GM23248 (cell line): ENCODE measurements around the gene ARHGDIG. TPM values are rescaled to one million over a fixed set of nuclear protein-coding genes. Genes with fewer than 3 reads are reported as not detected.

Experiments used
- DNase-seq: peaks from one replicate; pipeline ENCODE4 v3.0.0-alpha.2; 2015
- H2AFZ ChIP-seq: fragments of 200-600 bp; sonication (generic); 2 replicates; pipeline ENCODE4 v1.6.1; 2016; ENCODE audit warnings: antibody characterized with exemption
- H3F3A ChIP-seq: fragments of 200-600 bp; sonication (generic); 2 replicates; pipeline ENCODE4 v1.6.1; 2016; ENCODE audit warnings: mild to moderate bottlenecking, antibody characterized with exemption, mixed run types; ENCODE audit not compliant: insufficient read depth
- H3K27ac ChIP-seq: fragments of 200-600 bp; sonication (generic); 2 replicates; pipeline ENCODE4 v1.5.1; 2016; ENCODE audit warnings: mild to moderate bottlenecking
- H3K27me3 ChIP-seq: fragments of 200-600 bp; sonication (generic); replicated peaks from 2 replicates; pipeline ENCODE4 v1.6.1; 2016; ENCODE audit warnings: mild to moderate bottlenecking; ENCODE audit not compliant: insufficient read depth
- H3K36me3 ChIP-seq: fragments of 200-600 bp; sonication (generic); 2 replicates; pipeline ENCODE4 v1.6.1; 2016; ENCODE audit warnings: low read depth, mild to moderate bottlenecking
- H3K4me1 ChIP-seq: fragments of 200-600 bp; sonication (generic); 2 replicates; pipeline ENCODE4 v1.6.1; 2016; ENCODE audit warnings: mild to moderate bottlenecking; ENCODE audit not compliant: insufficient read depth
- H3K4me2 ChIP-seq: fragments of 200-600 bp; sonication (generic); one replicate; pipeline ENCODE4 v1.6.1; 2016; ENCODE audit warnings: mild to moderate bottlenecking; ENCODE audit not compliant: unreplicated experiment
- H3K4me3 ChIP-seq: fragments of 200-600 bp; sonication (generic); 2 replicates; pipeline ENCODE4 v1.5.1; 2016; ENCODE audit warnings: mild to moderate bottlenecking
- H3K79me2 ChIP-seq: fragments of 200-600 bp; sonication (generic); 2 replicates; pipeline ENCODE4 v1.6.1; 2016; ENCODE audit warnings: mild to moderate bottlenecking; ENCODE audit not compliant: insufficient read depth
- H3K9ac ChIP-seq: fragments of 200-600 bp; sonication (generic); 2 replicates; pipeline ENCODE4 v1.6.1; 2016; ENCODE audit warnings: mild to moderate bottlenecking
- H3K9me2 ChIP-seq: fragments of 200-600 bp; sonication (generic); 2 replicates; pipeline ENCODE4 v1.6.1; 2016; ENCODE audit warnings: mixed run types, mild to moderate bottlenecking, moderate library complexity; ENCODE audit not compliant: insufficient read depth
- H3K9me3 ChIP-seq: fragments of 200-600 bp; sonication (generic); one replicate; pipeline ENCODE4 v1.6.1; 2017; ENCODE audit warnings: low read depth
- H4K20me1 ChIP-seq: fragments of 200-600 bp; sonication (generic); 2 replicates; pipeline ENCODE4 v1.6.0; 2016; ENCODE audit not compliant: insufficient read depth
- EZH2 ChIP-seq: fragments of 200-600 bp; sonication (generic); IDR thresholded peaks from 2 replicates; pipeline ENCODE4 v1.6.1; 2018; ENCODE audit warnings: antibody characterized with exemption, mild to moderate bottlenecking; ENCODE audit not compliant: insufficient read depth, poor library complexity, severe bottlenecking
- EZH2phosphoT487 ChIP-seq: fragments of 200-600 bp; sonication (generic); IDR thresholded peaks from 2 replicates; pipeline ENCODE4 v1.6.1; 2018; ENCODE audit warnings: antibody characterized with exemption, moderate library complexity, mild to moderate bottlenecking, low read depth; ENCODE audit not compliant: insufficient read depth
- WGBS, 2 experiments: methylation state at CpG; one replicate each; pipeline ENCODE4 v1.1.6; 2015 to 2017; ENCODE audit warnings: low lambda C conversion rate in 2 of 2, low coverage in 1 of 2; ENCODE audit errors: missing lambda C conversion rate in 2 of 2; 5-methylcytosine and 5-hydroxymethylcytosine counted together
- in situ Hi-C: fragments of 300-500 bp; cut with MboI; formaldehyde crosslinking; loops from 2 replicates; pipeline ENCODE4 v1.15.0; 2020
- polyA plus RNA-seq: library from polyadenylated mRNA; unstranded; fragments of >200 nt; fragmentation: Nextera tagmentation; extraction: Ambion mirVana; gene quantifications from 2 replicates; pipeline ENCODE4 v1.2.1, GENCODE V29; 2016
- total RNA-seq: library from RNA; depleted of rRNA; stranded (reverse); fragments of >200 nt; shearing (Covaris generic); gene quantifications from 2 replicates; pipeline ENCODE4 v1.2.3, GENCODE V29; 2014

The ARHGDIG gene
- total and polyA plus RNA-seq, 2 experiments from 2014 or later: 0.40 to 0.65 TPM

- no peak overlapping the region for H2AFZ ChIP-seq
- no peaks in the 10 kb centered on the region for H3K36me3 ChIP-seq
- H3K79me2 ChIP-seq: peaks cover 88% of the 10 kb centered on the region
- 81 to 85% methylated on average over 8 of the region's 8 CpGs for WGBS, 2 experiments
- H3K9ac ChIP-seq: no peak overlapping the region
- in situ Hi-C loops: no loop called here
- no peaks in the 10 kb centered on the region for H4K20me1 ChIP-seq
- H3F3A ChIP-seq: peaks cover 13% of the 10 kb centered on the region
- no peaks in the 10 kb centered on the region for H3K9me2 ChIP-seq
- DNase-seq: no peak
- H3K9me3 ChIP-seq: no peaks in the 10 kb centered on the region
- peaks cover 4% of the 10 kb centered on the region; the same call in 1 of the 2 replicates for H3K4me1 ChIP-seq
- no peak overlapping the region for H3K4me2 ChIP-seq
- H3K4me3 ChIP-seq: no peak overlapping the region
- H3K27ac ChIP-seq: no peak overlapping the region
- no peaks in the 10 kb centered on the region for H3K27me3 ChIP-seq
- no peak for TF ChIP-seq EZH2phosphoT487
- TF ChIP-seq EZH2: no peak
Observed at GRCh38 chr16:240559-240958, 39.8 kb upstream of the ARHGDIG start.

- Histone ChIP-seq H3K27me3 (no peaks in the 10 kb centered on the region), H4K20me1 (no peaks in the 10 kb centered on the region), H3K9me3 (no peaks in the 10 kb centered on the region), H3K4me2 (no peak overlapping the region), H3K79me2 (peaks cover 88% of the 10 kb centered on the region), H3K4me3 (no peak overlapping the region), H3K9me2 (no peaks in the 10 kb centered on the region), H3K27ac (no peak overlapping the region), H3K36me3 (no peaks in the 10 kb centered on the region), H3F3A (peaks cover 11% of the 10 kb centered on the region; the same call in 1 of the 2 replicates), H2AFZ (no peak overlapping the region), H3K9ac (no peak overlapping the region), H3K4me1 (peaks cover 4% of the 10 kb centered on the region; the same call in 1 of the 2 replicates)
- TF ChIP-seq EZH2 (no peak), EZH2phosphoT487 (no peak)
- DNase-seq: no peak
- 91 to 92% methylated on average over 10 of the region's 10 CpGs for WGBS, 2 experiments
- in situ Hi-C loops: no loop called here
Observed at GRCh38 chr16:242281-242680, 38.1 kb upstream of the ARHGDIG start.

GRCh38 chr16:243348-243747 lies 37.0 kb upstream of the ARHGDIG start:
- TF ChIP-seq EZH2 (no peak), EZH2phosphoT487 (no peak)
- H3F3A ChIP-seq: peaks cover 11% of the 10 kb centered on the region; the same call in 1 of the 2 replicates
- no peak overlapping the region for H3K9ac ChIP-seq
- H2AFZ ChIP-seq: no peak overlapping the region
- no peak overlapping the region for H3K4me3 ChIP-seq
- H3K9me3 ChIP-seq: no peaks in the 10 kb centered on the region
- in situ Hi-C loops: no loop called here
- H3K27ac ChIP-seq: no peak overlapping the region
- no peaks in the 10 kb centered on the region for H3K27me3 ChIP-seq
- no peaks in the 10 kb centered on the region for H4K20me1 ChIP-seq
- no peak overlapping the region for H3K4me2 ChIP-seq
- peaks cover 4% of the 10 kb centered on the region; the same call in 1 of the 2 replicates for H3K4me1 ChIP-seq
- no peaks in the 10 kb centered on the region for H3K9me2 ChIP-seq
- H3K36me3 ChIP-seq: no peaks in the 10 kb centered on the region
- peaks cover 80% of the 10 kb centered on the region for H3K79me2 ChIP-seq
- DNase-seq: no peak
- WGBS, 2 experiments: 85 to 87% methylated on average over 4 of the region's 4 CpGs

- no peak overlapping the region for H3K4me2 ChIP-seq
- no peaks in the 10 kb centered on the region for H4K20me1 ChIP-seq
- H3K27me3 ChIP-seq: no peaks in the 10 kb centered on the region
- H3K36me3 ChIP-seq: no peaks in the 10 kb centered on the region
- H3K9me2 ChIP-seq: no peaks in the 10 kb centered on the region
- DNase-seq: no peak
- no peak overlapping the region for H2AFZ ChIP-seq
- in situ Hi-C loops: no loop called here
- no peak overlapping the region for H3K4me3 ChIP-seq
- peaks cover 65% of the 10 kb centered on the region for H3K79me2 ChIP-seq
- TF ChIP-seq EZH2phosphoT487 (no peak), EZH2 (no peak)
- no peak overlapping the region for H3K27ac ChIP-seq
- peaks cover 4% of the 10 kb centered on the region; the same call in 1 of the 2 replicates for H3F3A ChIP-seq
- no peak overlapping the region for H3K9ac ChIP-seq
- WGBS, 2 experiments: 88 to 92% methylated on average over 9 of the region's 9 CpGs
- H3K4me1 ChIP-seq: no peaks in the 10 kb centered on the region
- no peaks in the 10 kb centered on the region for H3K9me3 ChIP-seq
Observed at GRCh38 chr16:245105-245504, 35.3 kb upstream of the ARHGDIG start.

GRCh38 chr16:247027-247426 lies 33.4 kb upstream of the ARHGDIG start:
- H3K79me2 ChIP-seq: peaks cover 46% of the 10 kb centered on the region
- H3K27ac ChIP-seq: no peak overlapping the region
- no peaks in the 10 kb centered on the region for H3K4me1 ChIP-seq
- in situ Hi-C loops: no loop called here
- 97% methylated on average over 12 of the region's 12 CpGs for WGBS, 2 experiments
- H3F3A ChIP-seq: no peaks in the 10 kb centered on the region
- no peak overlapping the region for H3K4me2 ChIP-seq
- H3K9ac ChIP-seq: no peak overlapping the region
- H3K27me3 ChIP-seq: no peaks in the 10 kb centered on the region
- no peak overlapping the region for H3K4me3 ChIP-seq
- no peaks in the 10 kb centered on the region for H3K9me2 ChIP-seq
- no peaks in the 10 kb centered on the region; the same call in 1 of the 2 replicates for H3K36me3 ChIP-seq
- H2AFZ ChIP-seq: no peak overlapping the region
- no peaks in the 10 kb centered on the region for H3K9me3 ChIP-seq
- TF ChIP-seq EZH2: no peak
- TF ChIP-seq EZH2phosphoT487: no peak
- no peaks in the 10 kb centered on the region for H4K20me1 ChIP-seq
- DNase-seq: no peak
